GM12878 (cell line): ENCODE measurements around the gene COQ5. TPM values are rescaled to one million over a fixed set of nuclear protein-coding genes. Genes with fewer than 3 reads are reported as not detected.

Experiments used
- BACH1 ChIP-seq: fragments of 450-650 bp; IDR thresholded peaks from 2 replicates; pipeline ENCODE4 v1.6.1; 2017; ENCODE audit warnings: mild to moderate bottlenecking, borderline replicate concordance
- BCL11A ChIP-seq: IDR thresholded peaks from 2 replicates; pipeline ENCODE4 v1.6.1; 2011; ENCODE audit warnings: low read depth, low read length
- BCL3 ChIP-seq: IDR thresholded peaks from 2 replicates; pipeline ENCODE4 v1.6.1; 2011; ENCODE audit warnings: borderline replicate concordance, low read depth, mild to moderate bottlenecking, moderate library complexity, low read length; ENCODE audit not compliant: insufficient read depth, poor library complexity, severe bottlenecking
- E2F4 ChIP-seq: IDR thresholded peaks from 2 replicates; pipeline ENCODE4 v1.6.1; 2012; ENCODE audit warnings: low read depth, low read length, improper control_type of control experiment
- HCFC1 ChIP-seq: fragments of 150-350 bp; IDR thresholded peaks from 2 replicates; pipeline ENCODE4 v1.6.1; 2014; ENCODE audit warnings: low read length
- PAX5 ChIP-seq: IDR thresholded peaks from 2 replicates; pipeline ENCODE4 v1.6.1; 2011; ENCODE audit warnings: low read depth, low read length, borderline replicate concordance
- SIX5 ChIP-seq: IDR thresholded peaks from 2 replicates; pipeline ENCODE4 v1.6.1; 2011; ENCODE audit warnings: mild to moderate bottlenecking, low read depth, low read length, moderate library complexity; ENCODE audit not compliant: severe bottlenecking
- SP1 ChIP-seq: IDR thresholded peaks from one replicate; pipeline ENCODE4 v1.6.1; 2011; ENCODE audit warnings: low read depth, low read length
- SREBF1 ChIP-seq: IDR thresholded peaks from 2 replicates; pipeline ENCODE4 v1.6.1; 2012; ENCODE audit warnings: mild to moderate bottlenecking, low read length
- SRF ChIP-seq, 2 experiments: IDR thresholded peaks; 2 replicates each; pipeline ENCODE4 v1.6.1; 2011; ENCODE audit warnings: low read depth in 2 of 2, low read length in 2 of 2, mild to moderate bottlenecking in 1 of 2, moderate library complexity in 1 of 2
- USF2 ChIP-seq: IDR thresholded peaks from 2 replicates; pipeline ENCODE4 v1.6.1; 2011; ENCODE audit warnings: low read depth, low read length, improper control_type of control experiment, borderline replicate concordance
- ZBED1 ChIP-seq: IDR thresholded peaks from 2 replicates; pipeline ENCODE4 v1.6.1; 2016; ENCODE audit warnings: borderline replicate concordance
- ZBTB40 ChIP-seq: fragments of 450-650 bp; IDR thresholded peaks from 2 replicates; pipeline ENCODE4 v1.6.1; 2016; ENCODE audit warnings: mild to moderate bottlenecking, moderate library complexity, borderline replicate concordance
- polyA plus RNA-seq, 11 experiments: library from polyadenylated mRNA; depleted of rRNA in 4 of 11; unstranded in 6 of 11; stranded (reverse) in 5 of 11; fragments of >200 nt; fragmentation: Nextera tagmentation in 4 of 11; fragmentation: Illumina TruSeq in 1 of 11; extraction: Ambion mirVana in 4 of 11; extraction: Trizol in 1 of 11; gene quantifications; 1 replicate in 1 of 11; 2 replicates in 10 of 11; pipeline versions ENCODE4 v1.2.1 to v1.2.3, GENCODE V29; 2011 to 2016; ENCODE audit warnings: inconsistent platforms in 2 of 11, missing spikeins in 2 of 11, low read depth in 1 of 11
- total RNA-seq, 4 experiments: library from RNA; depleted of rRNA in 3 of 4; stranded (reverse); fragments of >200 nt in 3 of 4; fragmentation: Illumina TruSeq in 1 of 4; extraction: Trizol in 1 of 4; gene quantifications; 2 replicates each; pipeline versions ENCODE4 v1.2.1 to v1.2.3, GENCODE V29; 2013 to 2021
- TF ChIP-seq, protein P1 (sequence below): IDR thresholded peaks from 2 replicates; pipeline ENCODE4 v1.6.1; 2012; ENCODE audit warnings: mild to moderate bottlenecking, low read depth, low read length
- TF ChIP-seq, protein P2 (sequence below): fragments of 450-650 bp; formaldehyde crosslinking; IDR thresholded peaks from 2 replicates; pipeline ENCODE4 v1.5.0; 2022; ENCODE audit warnings: mild to moderate bottlenecking, missing genetic modification characterization

The COQ5 gene
- total and polyA plus RNA-seq, 10 of the 15 experiments (the other 5 are each of a cell fraction or from before 2014, with no cell fraction given), result 24.8 to 69.3 (median 37.8) TPM

DNA sequence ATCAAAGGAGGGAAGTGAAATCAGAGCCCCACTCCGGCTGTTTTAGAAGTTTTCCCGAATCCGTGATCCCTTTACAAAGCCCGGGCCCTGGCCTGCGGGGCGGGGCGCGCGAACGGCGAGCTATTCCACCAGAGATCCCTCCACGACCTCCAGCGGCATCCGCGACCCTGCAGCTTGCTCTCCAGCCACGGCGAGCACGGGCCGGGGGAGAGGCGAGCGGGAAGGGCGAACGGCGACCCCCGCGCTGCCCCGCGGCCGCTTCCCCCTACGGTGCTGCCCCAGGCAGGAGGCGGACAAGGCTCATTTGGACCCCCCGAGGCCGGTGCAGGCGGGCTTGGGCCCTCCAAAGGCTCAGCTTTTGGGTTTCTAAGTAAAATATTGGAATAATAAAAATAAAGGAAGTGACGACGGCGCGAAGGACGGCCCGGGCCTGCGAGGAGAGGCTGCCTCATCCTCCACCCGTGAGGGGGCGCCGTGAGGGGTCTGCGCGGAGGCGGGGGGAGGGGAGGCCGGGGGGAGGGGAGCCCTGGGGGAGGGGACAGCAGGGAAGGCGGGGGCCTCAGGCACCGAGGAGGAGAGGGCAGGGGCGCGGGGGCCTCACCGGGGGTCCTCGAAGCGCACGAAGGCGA lies 60.0 kb downstream of the COQ5 start (continued):
- TF ChIP-seq, protein P1, sequence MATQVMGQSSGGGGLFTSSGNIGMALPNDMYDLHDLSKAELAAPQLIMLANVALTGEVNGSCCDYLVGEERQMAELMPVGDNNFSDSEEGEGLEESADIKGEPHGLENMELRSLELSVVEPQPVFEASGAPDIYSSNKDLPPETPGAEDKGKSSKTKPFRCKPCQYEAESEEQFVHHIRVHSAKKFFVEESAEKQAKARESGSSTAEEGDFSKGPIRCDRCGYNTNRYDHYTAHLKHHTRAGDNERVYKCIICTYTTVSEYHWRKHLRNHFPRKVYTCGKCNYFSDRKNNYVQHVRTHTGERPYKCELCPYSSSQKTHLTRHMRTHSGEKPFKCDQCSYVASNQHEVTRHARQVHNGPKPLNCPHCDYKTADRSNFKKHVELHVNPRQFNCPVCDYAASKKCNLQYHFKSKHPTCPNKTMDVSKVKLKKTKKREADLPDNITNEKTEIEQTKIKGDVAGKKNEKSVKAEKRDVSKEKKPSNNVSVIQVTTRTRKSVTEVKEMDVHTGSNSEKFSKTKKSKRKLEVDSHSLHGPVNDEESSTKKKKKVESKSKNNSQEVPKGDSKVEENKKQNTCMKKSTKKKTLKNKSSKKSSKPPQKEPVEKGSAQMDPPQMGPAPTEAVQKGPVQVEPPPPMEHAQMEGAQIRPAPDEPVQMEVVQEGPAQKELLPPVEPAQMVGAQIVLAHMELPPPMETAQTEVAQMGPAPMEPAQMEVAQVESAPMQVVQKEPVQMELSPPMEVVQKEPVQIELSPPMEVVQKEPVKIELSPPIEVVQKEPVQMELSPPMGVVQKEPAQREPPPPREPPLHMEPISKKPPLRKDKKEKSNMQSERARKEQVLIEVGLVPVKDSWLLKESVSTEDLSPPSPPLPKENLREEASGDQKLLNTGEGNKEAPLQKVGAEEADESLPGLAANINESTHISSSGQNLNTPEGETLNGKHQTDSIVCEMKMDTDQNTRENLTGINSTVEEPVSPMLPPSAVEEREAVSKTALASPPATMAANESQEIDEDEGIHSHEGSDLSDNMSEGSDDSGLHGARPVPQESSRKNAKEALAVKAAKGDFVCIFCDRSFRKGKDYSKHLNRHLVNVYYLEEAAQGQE, result no peak
- no peak for TF ChIP-seq SRF (IDR thresholded peaks at IDR 0.05; ENCODE audit: low read depth in 2 of 2, low read length in 2 of 2)
- TF ChIP-seq ZBTB40, result no peak
- no peak for TF ChIP-seq ZBED1
- no peak for TF ChIP-seq HCFC1
- TF ChIP-seq BACH1, result no peak
- TF ChIP-seq, protein P2, sequence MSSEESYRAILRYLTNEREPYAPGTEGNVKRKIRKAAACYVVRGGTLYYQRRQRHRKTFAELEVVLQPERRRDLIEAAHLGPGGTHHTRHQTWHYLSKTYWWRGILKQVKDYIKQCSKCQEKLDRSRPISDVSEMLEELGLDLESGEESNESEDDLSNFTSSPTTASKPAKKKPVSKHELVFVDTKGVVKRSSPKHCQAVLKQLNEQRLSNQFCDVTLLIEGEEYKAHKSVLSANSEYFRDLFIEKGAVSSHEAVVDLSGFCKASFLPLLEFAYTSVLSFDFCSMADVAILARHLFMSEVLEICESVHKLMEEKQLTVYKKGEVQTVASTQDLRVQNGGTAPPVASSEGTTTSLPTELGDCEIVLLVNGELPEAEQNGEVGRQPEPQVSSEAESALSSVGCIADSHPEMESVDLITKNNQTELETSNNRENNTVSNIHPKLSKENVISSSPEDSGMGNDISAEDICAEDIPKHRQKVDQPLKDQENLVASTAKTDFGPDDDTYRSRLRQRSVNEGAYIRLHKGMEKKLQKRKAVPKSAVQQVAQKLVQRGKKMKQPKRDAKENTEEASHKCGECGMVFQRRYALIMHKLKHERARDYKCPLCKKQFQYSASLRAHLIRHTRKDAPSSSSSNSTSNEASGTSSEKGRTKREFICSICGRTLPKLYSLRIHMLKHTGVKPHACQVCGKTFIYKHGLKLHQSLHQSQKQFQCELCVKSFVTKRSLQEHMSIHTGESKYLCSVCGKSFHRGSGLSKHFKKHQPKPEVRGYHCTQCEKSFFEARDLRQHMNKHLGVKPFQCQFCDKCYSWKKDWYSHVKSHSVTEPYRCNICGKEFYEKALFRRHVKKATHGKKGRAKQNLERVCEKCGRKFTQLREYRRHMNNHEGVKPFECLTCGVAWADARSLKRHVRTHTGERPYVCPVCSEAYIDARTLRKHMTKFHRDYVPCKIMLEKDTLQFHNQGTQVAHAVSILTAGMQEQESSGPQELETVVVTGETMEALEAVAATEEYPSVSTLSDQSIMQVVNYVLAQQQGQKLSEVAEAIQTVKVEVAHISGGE, result no peak
- no peak for TF ChIP-seq SP1
- no peak for TF ChIP-seq E2F4
- no peak for TF ChIP-seq SREBF1
- no peak for TF ChIP-seq SIX5
- TF ChIP-seq BCL11A, result no peak
- no peak for TF ChIP-seq USF2
- no peak for TF ChIP-seq BCL3
- TF ChIP-seq PAX5, result no peak
